Gastroesophageal sphincter (tissue), 4 donors: ENCODE measurements around the gene SGMS2. TPM values are rescaled to one million over a fixed set of nuclear protein-coding genes. Genes with fewer than 3 reads are reported as not detected.
A peak's percentile ranks its signal among the peaks of the same experiment; 100 is the strongest.

Experiments
- ATAC-seq: fragments of 150-250 bp; one replicate; pipeline ENCODE4 v1.9.1; 2016; ENCODE audit warnings: mild to moderate bottlenecking, moderate library complexity
- H3K27ac ChIP-seq, 4 donors: fragments of 200-600 bp; sonication (generic) in 3 of 4; 1 replicate in 3 of 4; 2 replicates in 1 of 4; pipeline ENCODE4 v1.5.1; 2016 to 2019
- H3K27me3 ChIP-seq: fragments of 200-600 bp; sonication (generic); one replicate; pipeline ENCODE4 v1.5.1; 2019
- H3K36me3 ChIP-seq, 2 donors: fragments of 200-600 bp; sonication (generic); one replicate each; pipeline ENCODE4 v1.5.1; 2019; ENCODE audit warnings: control low read depth in 1 of 2
- H3K4me1 ChIP-seq, 3 donors: fragments of 200-600 bp; sonication (generic); 1 replicate in 2 of 3; 2 replicates in 1 of 3; pipeline ENCODE4 v1.5.1; 2016 to 2019; ENCODE audit warnings: control low read depth in 2 of 3
- H3K4me3 ChIP-seq, 2 donors: fragments of 200-600 bp; sonication (generic); one replicate each; pipeline ENCODE4 v1.5.1; 2019; ENCODE audit warnings: mild to moderate bottlenecking in 1 of 2, moderate library complexity in 1 of 2
- H3K9me3 ChIP-seq, 3 donors: fragments of 200-600 bp; sonication (generic); one replicate each; pipeline ENCODE4 v1.5.1; 2017 to 2019; ENCODE audit warnings: control low read depth in 2 of 3
- CTCF ChIP-seq, 4 experiments: fragments of 200-600 bp in 2 of 4; fragments of 450-650 bp in 2 of 4; sonication (generic) in 1 of 4; IDR thresholded peaks; one replicate each; pipeline ENCODE4 v1.5.1; 2017 to 2019; ENCODE audit warnings: antibody characterized with exemption in 4 of 4, mild to moderate bottlenecking in 2 of 4, moderate library complexity in 2 of 4
- EP300 ChIP-seq: sonication (generic); formaldehyde crosslinking; IDR thresholded peaks from one replicate; pipeline ENCODE4 v1.6.1; 2017; ENCODE audit warnings: antibody characterized with exemption, mild to moderate bottlenecking
- POLR2A ChIP-seq, 2 donors: fragments of 450-650 bp; IDR thresholded peaks; one replicate each; pipeline ENCODE4 v1.6.1; 2017; ENCODE audit warnings: antibody characterized with exemption in 2 of 2, mild to moderate bottlenecking in 2 of 2, moderate library complexity in 1 of 2
- POLR2AphosphoS5 ChIP-seq: sonication (generic); formaldehyde crosslinking; IDR thresholded peaks from one replicate; pipeline ENCODE4 v1.6.1; 2017; ENCODE audit warnings: antibody characterized with exemption
- WGBS, 2 donors: methylation state at CpG; one replicate each; pipeline ENCODE4 v1.1.5; 2018; ENCODE audit warnings: low coverage in 1 of 2; 5-methylcytosine and 5-hydroxymethylcytosine counted together
- total RNA-seq, 4 donors: library from RNA; depleted of rRNA; stranded (reverse); fragments of >200 nt; gene quantifications; one replicate each; pipeline ENCODE4 v1.1.0, GENCODE V29; 2016

Gene SGMS2
- total RNA-seq, 4 donors from 2014 or later = 170 to 499 (median 277) TPM

- Histone ChIP-seq H3K27ac (no peak overlapping the region), H3K4me1 (peaks cover 0 to 19% (median 10%) of the 10 kb centered on the region in 3 donors), H3K4me3 (no peak overlapping the region), H3K36me3 (no peaks in the 10 kb centered on the region), H3K9me3 (no peaks in the 10 kb centered on the region), H3K27me3 (no peaks in the 10 kb centered on the region)
- TF ChIP-seq POLR2AphosphoS5 = no peak
- no peak for TF ChIP-seq EP300
- TF ChIP-seq CTCF (IDR thresholded peaks at IDR 0.05) = no peak
- no peak for TF ChIP-seq POLR2A (IDR thresholded peaks at IDR 0.05)
- no peak for ATAC-seq
- 84 to 89% methylated on average over 3 of the region's 3 CpGs for WGBS, 2 donors
Measured at GRCh38 chr4:107845681-107846080, 20.9 kb downstream of the SGMS2 start.

GRCh38 chr4:107850438-107850837, 25.7 kb downstream of the SGMS2 start:
- H3K36me3 ChIP-seq = no peaks in the 10 kb centered on the region
- H3K9me3 ChIP-seq = no peaks in the 10 kb centered on the region
- H3K4me1 ChIP-seq = peaks cover under 1 to 45% (median 17%) of the 10 kb centered on the region in 3 donors
- H3K27me3 ChIP-seq = no peaks in the 10 kb centered on the region
- ATAC-seq = no peak
- no peak overlapping the region for H3K27ac ChIP-seq
- H3K4me3 ChIP-seq = no peak overlapping the region
- TF ChIP-seq CTCF (IDR thresholded peaks at IDR 0.05) = no peak
- TF ChIP-seq POLR2AphosphoS5 = no peak
- TF ChIP-seq POLR2A (IDR thresholded peaks at IDR 0.05) = no peak
- no peak for TF ChIP-seq EP300
- WGBS, 2 donors = 73 to 100% methylated on average over 2 of the region's 2 CpGs

GRCh38 chr4:107853444-107854355, 29.0 kb downstream of the SGMS2 start:
- H3K4me1 ChIP-seq = peaks cover 7 to 76% (median 17%) of the 10 kb centered on the region in 3 donors
- H3K27me3 ChIP-seq = no peaks in the 10 kb centered on the region
- H3K36me3 ChIP-seq = no peaks in the 10 kb centered on the region
- peak overlapping the region; percentile 51 to 65 (median 60) for H3K27ac ChIP-seq
- ATAC-seq = peak; percentile 66
- 22 to 27% methylated on average over 9 of the region's 9 CpGs for WGBS, 2 donors
- no peaks in the 10 kb centered on the region for H3K9me3 ChIP-seq
- peak overlapping the region; percentile 11 to 13 for H3K4me3 ChIP-seq
- TF ChIP-seq EP300 (no peak), CTCF (IDR thresholded peaks at IDR 0.05) (no peak), POLR2AphosphoS5 (no peak), POLR2A (IDR thresholded peaks at IDR 0.05) (no peak)

GRCh38 chr4:107854356-107855022, 29.8 kb downstream of the SGMS2 start:
- Histone ChIP-seq H3K4me1 (peaks cover 7 to 84% (median 17%) of the 10 kb centered on the region in 3 donors), H3K9me3 (no peaks in the 10 kb centered on the region), H3K36me3 (no peaks in the 10 kb centered on the region), H3K4me3 (peak overlapping the region in 1 of 2 donors; percentile 11), H3K27ac (peak overlapping the region; percentile 51 to 65 (median 60)), H3K27me3 (no peaks in the 10 kb centered on the region)
- 49 to 73% methylated on average over 3 of the region's 3 CpGs for WGBS, 2 donors
- no peak for TF ChIP-seq EP300
- TF ChIP-seq POLR2AphosphoS5 = no peak
- TF ChIP-seq CTCF (IDR thresholded peaks at IDR 0.05) = no peak
- TF ChIP-seq POLR2A (IDR thresholded peaks at IDR 0.05) = no peak
- ATAC-seq = peak; percentile 65
